ENCODE data around the gene SYNPO. TPM values are rescaled to one million over a fixed set of nuclear protein-coding genes. Genes with fewer than 3 reads are reported as not detected.

Gene SYNPO
- total RNA-seq, 1 donor from 2014 or later: 49.3 TPM

DNA sequence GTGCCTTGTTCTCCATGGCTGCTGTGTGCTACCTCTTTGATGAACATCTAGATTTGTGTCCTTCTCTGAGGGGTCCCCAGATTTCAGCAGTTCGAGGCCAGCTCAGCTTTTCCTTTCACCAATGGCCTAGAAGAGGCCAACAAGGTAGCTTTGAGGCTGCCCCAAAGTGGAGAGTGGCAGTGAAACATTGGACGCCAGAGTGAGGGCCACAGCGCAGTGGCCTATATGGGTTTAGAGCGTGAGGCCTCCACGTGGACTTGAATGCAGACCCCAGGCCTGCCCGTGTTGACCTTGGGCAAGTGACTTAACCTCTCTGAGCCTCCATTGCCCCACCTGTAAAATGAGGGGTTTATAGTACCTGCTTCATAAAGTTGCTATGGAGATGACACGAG lies 32.4 kb downstream of the SYNPO start:
- intact Hi-C loops (cut with micrococcal nuclease): no loop called here
- H3K9me3 Mint-ChIP-seq: no peaks in the 10 kb centered on the region
- H3K27ac Mint-ChIP-seq: no peak overlapping the region
- TF ChIP-seq, protein P1, sequence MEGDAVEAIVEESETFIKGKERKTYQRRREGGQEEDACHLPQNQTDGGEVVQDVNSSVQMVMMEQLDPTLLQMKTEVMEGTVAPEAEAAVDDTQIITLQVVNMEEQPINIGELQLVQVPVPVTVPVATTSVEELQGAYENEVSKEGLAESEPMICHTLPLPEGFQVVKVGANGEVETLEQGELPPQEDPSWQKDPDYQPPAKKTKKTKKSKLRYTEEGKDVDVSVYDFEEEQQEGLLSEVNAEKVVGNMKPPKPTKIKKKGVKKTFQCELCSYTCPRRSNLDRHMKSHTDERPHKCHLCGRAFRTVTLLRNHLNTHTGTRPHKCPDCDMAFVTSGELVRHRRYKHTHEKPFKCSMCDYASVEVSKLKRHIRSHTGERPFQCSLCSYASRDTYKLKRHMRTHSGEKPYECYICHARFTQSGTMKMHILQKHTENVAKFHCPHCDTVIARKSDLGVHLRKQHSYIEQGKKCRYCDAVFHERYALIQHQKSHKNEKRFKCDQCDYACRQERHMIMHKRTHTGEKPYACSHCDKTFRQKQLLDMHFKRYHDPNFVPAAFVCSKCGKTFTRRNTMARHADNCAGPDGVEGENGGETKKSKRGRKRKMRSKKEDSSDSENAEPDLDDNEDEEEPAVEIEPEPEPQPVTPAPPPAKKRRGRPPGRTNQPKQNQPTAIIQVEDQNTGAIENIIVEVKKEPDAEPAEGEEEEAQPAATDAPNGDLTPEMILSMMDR (IDR thresholded peaks at IDR 0.05): no peak
- ChIA-PET POLR2A (no interaction called here), CTCF (no interaction called here)
- peaks cover 23% of the 10 kb centered on the region for H3K27me3 Mint-ChIP-seq
- DNase-seq (no peak), ATAC-seq (ENCODE audit: low read depth) (no peak)
- no peak overlapping the region for H3K4me3 Mint-ChIP-seq
- peaks cover 16% of the 10 kb centered on the region for H3K4me1 Mint-ChIP-seq
- H3K36me3 Mint-ChIP-seq (ENCODE audit: low read depth): no peaks in the 10 kb centered on the region

DNA sequence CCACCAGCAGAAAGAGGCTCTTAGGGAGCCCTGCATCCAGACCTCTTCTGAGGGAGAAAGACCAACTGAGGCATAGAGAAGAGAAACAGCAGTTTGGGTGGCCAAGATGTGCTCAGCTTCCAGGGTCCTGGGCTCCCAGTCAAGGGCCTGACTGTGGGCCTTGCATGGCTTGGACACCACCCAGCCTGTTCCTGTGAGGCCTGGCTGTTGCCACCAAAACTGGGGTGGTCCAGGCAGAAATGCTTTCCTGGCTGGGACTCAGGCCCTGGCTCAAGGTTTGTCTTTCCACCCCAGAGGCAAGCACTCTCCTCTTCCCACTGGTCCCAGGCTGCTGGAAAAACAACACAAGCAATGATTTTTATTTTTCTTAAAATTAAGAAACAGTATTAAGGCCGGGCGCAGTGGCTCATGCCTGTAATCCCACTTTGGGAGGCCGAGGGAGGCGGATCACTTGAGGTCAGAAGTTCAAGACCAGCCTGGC lies 33.9 kb downstream of the SYNPO start:
- intact Hi-C loops (cut with micrococcal nuclease): no loop called here
- TF ChIP-seq, protein P1 (IDR thresholded peaks at IDR 0.05): no peak
- ChIA-PET POLR2A (no interaction called here), CTCF (interaction anchor here (0.7 kb wide), 1 partner anchor 114 kb away, joined by 3 read pairs; no protein-coding TSS in a partner anchor)
- no peak overlapping the region for H3K27ac Mint-ChIP-seq
- ATAC-seq (ENCODE audit: low read depth) (no peak), DNase-seq (no peak)
- H3K36me3 Mint-ChIP-seq (ENCODE audit: low read depth): peaks cover 1% of the 10 kb centered on the region
- no peaks in the 10 kb centered on the region for H3K9me3 Mint-ChIP-seq
- H3K4me3 Mint-ChIP-seq: no peak overlapping the region
- peaks cover 22% of the 10 kb centered on the region for H3K27me3 Mint-ChIP-seq
- peaks cover 16% of the 10 kb centered on the region for H3K4me1 Mint-ChIP-seq

DNA sequence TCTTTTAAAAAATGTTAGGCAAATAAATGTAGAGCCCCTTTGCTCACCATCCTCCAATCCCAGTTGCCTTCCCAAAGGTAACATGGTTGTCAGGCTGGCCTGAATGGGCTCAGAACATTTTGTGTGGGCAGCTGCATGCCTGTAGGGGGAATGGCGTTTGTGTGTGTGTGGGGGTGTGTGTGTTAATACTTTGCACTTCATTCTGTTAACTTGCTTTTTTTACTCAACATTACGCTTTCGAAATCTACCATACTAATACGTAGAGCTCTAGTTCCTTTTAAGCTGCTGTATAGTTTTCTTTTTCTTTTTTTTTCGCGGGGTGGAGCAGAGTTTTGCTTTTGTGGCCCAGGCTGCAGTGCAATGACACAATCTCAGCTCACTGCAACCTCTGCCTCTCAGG lies 34.6 kb downstream of the SYNPO start:
- Mint-ChIP-seq H3K4me1 (peaks cover 16% of the 10 kb centered on the region), H3K4me3 (no peak overlapping the region), H3K9me3 (no peaks in the 10 kb centered on the region), H3K27ac (no peak overlapping the region), H3K36me3 (ENCODE audit: low read depth) (peaks cover 4% of the 10 kb centered on the region), H3K27me3 (peaks cover 19% of the 10 kb centered on the region)
- TF ChIP-seq, protein P1 (IDR thresholded peaks at IDR 0.05): no peak
- CTCF ChIA-PET: interaction anchor here (0.7 kb wide), 1 partner anchor 115 kb away, joined by 3 read pairs; no protein-coding TSS in a partner anchor
- no peak for DNase-seq
- intact Hi-C loops (cut with micrococcal nuclease): no loop called here
- ATAC-seq (ENCODE audit: low read depth): no peak
- POLR2A ChIA-PET: no interaction called here

DNA sequence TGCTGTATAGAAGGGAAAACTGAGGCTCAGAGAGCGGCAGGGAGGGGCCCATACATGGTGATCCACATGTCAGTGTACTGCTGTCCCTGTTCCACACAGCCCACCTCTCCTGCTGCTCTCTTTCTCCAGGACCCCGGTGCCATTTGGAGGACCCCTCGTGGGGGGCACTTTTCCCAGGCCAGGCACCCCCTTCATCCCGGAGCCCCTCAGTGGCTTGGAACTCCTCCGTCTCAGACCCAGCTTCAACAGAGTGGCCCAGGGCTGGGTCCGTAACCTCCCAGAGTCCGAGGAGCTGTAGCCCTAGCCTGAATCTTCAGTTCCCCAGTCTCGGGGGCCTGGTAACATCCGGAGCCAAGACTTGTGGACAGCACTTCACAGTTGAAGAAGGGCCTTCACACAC lies 36.1 kb downstream of the SYNPO start:
- intact Hi-C loops (cut with micrococcal nuclease): no loop called here
- H3K27ac Mint-ChIP-seq: no peak overlapping the region
- peaks cover 5% of the 10 kb centered on the region for H3K27me3 Mint-ChIP-seq
- no peaks in the 10 kb centered on the region for H3K9me3 Mint-ChIP-seq
- H3K4me3 Mint-ChIP-seq: no peak overlapping the region
- no peak for ATAC-seq (ENCODE audit: low read depth)
- TF ChIP-seq, protein P1 (IDR thresholded peaks at IDR 0.05): no peak
- ChIA-PET CTCF (no interaction called here), POLR2A (no interaction called here)
- DNase-seq: no peak
- peaks cover 8% of the 10 kb centered on the region for H3K4me1 Mint-ChIP-seq
- H3K36me3 Mint-ChIP-seq (ENCODE audit: low read depth): peaks cover 10% of the 10 kb centered on the region

DNA sequence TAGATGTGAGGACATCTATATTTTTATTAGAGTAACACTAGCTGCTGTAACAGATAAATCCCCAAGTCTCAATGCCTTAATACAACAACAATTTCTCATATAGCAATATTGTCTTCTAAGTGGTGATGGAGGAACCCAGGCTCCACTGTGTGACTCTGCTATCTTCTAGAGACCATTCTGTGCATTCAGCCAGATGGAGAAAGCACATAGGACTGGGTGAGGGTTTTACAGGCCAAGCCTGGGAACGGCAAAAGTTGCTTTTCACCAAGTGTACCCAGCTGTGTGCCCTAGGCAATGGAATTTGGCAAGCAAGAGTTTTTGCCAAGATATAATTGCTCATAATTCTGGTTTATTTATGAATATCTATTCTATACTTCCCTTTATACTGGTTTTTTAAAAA lies 48.7 kb downstream of the SYNPO start:
- ChIA-PET POLR2A (interaction anchor here (1.9 kb wide), 1 partner anchor 12 kb away, joined by 5 read pairs; the partner anchor contains the start of gene RBM22), CTCF (no interaction called here)
- H3K27ac Mint-ChIP-seq: no peak overlapping the region
- TF ChIP-seq, protein P1 (IDR thresholded peaks at IDR 0.05): no peak
- H3K36me3 Mint-ChIP-seq (ENCODE audit: low read depth): peaks cover 62% of the 10 kb centered on the region
- no peak for DNase-seq
- ATAC-seq (ENCODE audit: low read depth): no peak
- H3K4me3 Mint-ChIP-seq: no peak overlapping the region
- no peaks in the 10 kb centered on the region for H3K27me3 Mint-ChIP-seq
- intact Hi-C loops (cut with micrococcal nuclease): no loop called here
- no peaks in the 10 kb centered on the region for H3K9me3 Mint-ChIP-seq
- no peaks in the 10 kb centered on the region for H3K4me1 Mint-ChIP-seq
